Mesenchymal stem cell (in vitro differentiated cells and primary cell): ENCODE measurements around the gene NGLY1. TPM values are rescaled to one million over a fixed set of nuclear protein-coding genes. Genes with fewer than 3 reads are reported as not detected.

Experiments used
- DNase-seq: peaks from one replicate; pipeline ENCODE4 v3.0.0-alpha.2; 2013
- H2AFZ ChIP-seq: one replicate; pipeline ENCODE4 v1.6.1; 2013; ENCODE audit warnings: low read depth, mild to moderate bottlenecking, control low read depth, inconsistent platforms, low read length, moderate library complexity
- H2AK5ac ChIP-seq: 2 replicates; pipeline ENCODE4 v1.6.1; 2013; ENCODE audit warnings: low read length, moderate library complexity, mild to moderate bottlenecking, inconsistent platforms; ENCODE audit not compliant: severe bottlenecking
- H2BK120ac ChIP-seq: one replicate; pipeline ENCODE4 v1.6.1; 2013; ENCODE audit warnings: low read depth, mild to moderate bottlenecking, inconsistent platforms, low read length, moderate library complexity
- H2BK12ac ChIP-seq, 2 experiments: one replicate each; pipeline ENCODE4 v1.6.1; 2013; ENCODE audit warnings: inconsistent platforms in 2 of 2, low read length in 2 of 2, mild to moderate bottlenecking in 2 of 2, moderate library complexity in 2 of 2, control low read depth in 1 of 2
- H2BK15ac ChIP-seq: one replicate; pipeline ENCODE4 v1.6.1; 2013; ENCODE audit warnings: mild to moderate bottlenecking, low read depth, inconsistent platforms; ENCODE audit not compliant: poor library complexity, severe bottlenecking
- H2BK5ac ChIP-seq: 2 replicates; pipeline ENCODE4 v1.6.1; 2013; ENCODE audit warnings: low read depth, mild to moderate bottlenecking, low read length, control low read depth, inconsistent platforms; ENCODE audit not compliant: poor library complexity, severe bottlenecking
- H3K14ac ChIP-seq, 2 experiments: one replicate each; pipeline ENCODE4 v1.6.1; 2013; ENCODE audit warnings: inconsistent platforms in 2 of 2, low read length in 2 of 2, control low read depth in 1 of 2, mild to moderate bottlenecking in 1 of 2, moderate library complexity in 1 of 2
- H3K18ac ChIP-seq, 2 experiments: one replicate each; pipeline ENCODE4 v1.6.1; 2013; ENCODE audit warnings: inconsistent platforms in 2 of 2, low read length in 2 of 2, control low read depth in 1 of 2, low read depth in 1 of 2, mild to moderate bottlenecking in 1 of 2
- H3K23ac ChIP-seq, 2 experiments: one replicate each; pipeline ENCODE4 v1.6.1; 2013; ENCODE audit warnings: inconsistent platforms in 2 of 2, low read length in 2 of 2, mild to moderate bottlenecking in 2 of 2, moderate library complexity in 2 of 2, control low read depth in 1 of 2
- H3K27ac ChIP-seq: 2 replicates; pipeline ENCODE4 v1.5.1; 2013; ENCODE audit warnings: mild to moderate bottlenecking, moderate library complexity, low read length, control low read depth, inconsistent platforms; ENCODE audit not compliant: poor library complexity, severe bottlenecking
- H3K27me3 ChIP-seq, 2 experiments: 2 replicates each; pipeline versions ENCODE4 v1.6.1 to v1.7.0; 2013; ENCODE audit warnings: low read length in 2 of 2, mild to moderate bottlenecking in 2 of 2, moderate library complexity in 2 of 2, control low read depth in 1 of 2, inconsistent platforms in 1 of 2; ENCODE audit not compliant: control insufficient read depth in 1 of 2, insufficient read depth in 1 of 2
- H3K36me3 ChIP-seq, 2 experiments: 2 replicates each; pipeline versions ENCODE4 v1.6.1 to v1.7.0; 2013; ENCODE audit warnings: low read length in 2 of 2, control low read depth in 1 of 2, inconsistent platforms in 1 of 2, low read depth in 1 of 2, mild to moderate bottlenecking in 1 of 2; ENCODE audit not compliant: insufficient read depth in 2 of 2, control insufficient read depth in 1 of 2
- H3K4ac ChIP-seq, 2 experiments: one replicate each; pipeline ENCODE4 v1.6.1; 2013; ENCODE audit warnings: inconsistent platforms in 2 of 2, low read length in 2 of 2, mild to moderate bottlenecking in 2 of 2, moderate library complexity in 2 of 2, control low read depth in 1 of 2, low read depth in 1 of 2
- H3K4me1 ChIP-seq: 2 replicates; pipeline ENCODE4 v1.6.1; 2013; ENCODE audit warnings: low read depth, low read length, control low read depth; ENCODE audit not compliant: control insufficient read depth, insufficient read depth
- H3K4me2 ChIP-seq: 2 replicates; pipeline ENCODE4 v1.6.1; 2013; ENCODE audit warnings: low read length, mild to moderate bottlenecking, inconsistent platforms; ENCODE audit not compliant: poor library complexity, severe bottlenecking
- H3K4me3 ChIP-seq, 2 experiments: 2 replicates each; pipeline versions ENCODE4 v1.5.1 to v1.7.0; 2013; ENCODE audit warnings: low read length in 2 of 2, mild to moderate bottlenecking in 2 of 2, control low read depth in 1 of 2, low read depth in 1 of 2; ENCODE audit not compliant: insufficient read depth in 1 of 2
- H3K79me1 ChIP-seq: replicated peaks from 2 replicates; pipeline ENCODE4 v1.6.1; 2013; ENCODE audit warnings: mild to moderate bottlenecking, control low read depth, low read length, inconsistent platforms; ENCODE audit not compliant: poor library complexity, severe bottlenecking
- H3K9ac ChIP-seq: 2 replicates; pipeline ENCODE4 v1.7.0; 2013; ENCODE audit warnings: mild to moderate bottlenecking, low read length, moderate library complexity
- H3K9me3 ChIP-seq: 2 replicates; pipeline ENCODE4 v1.7.0; 2013; ENCODE audit warnings: mild to moderate bottlenecking, low read length; ENCODE audit not compliant: control insufficient read depth
- H4K8ac ChIP-seq: one replicate; pipeline ENCODE4 v1.6.1; 2013; ENCODE audit warnings: inconsistent platforms, mild to moderate bottlenecking, low read length, moderate library complexity
- H4K91ac ChIP-seq: one replicate; pipeline ENCODE4 v1.6.1; 2013; ENCODE audit warnings: mild to moderate bottlenecking, low read length, inconsistent platforms
- WGBS: methylation state at CpG from one replicate; pipeline ENCODE4 v1.1.7; 2013; ENCODE audit warnings: mixed read lengths; 5-methylcytosine and 5-hydroxymethylcytosine counted together
- polyA plus RNA-seq, 2 experiments: library from polyadenylated mRNA; stranded (reverse); fragments of 200-250 nt; gene quantifications; one replicate each; pipeline ENCODE4 v1.2.3, GENCODE V29; 2013

Gene NGLY1, protein sequence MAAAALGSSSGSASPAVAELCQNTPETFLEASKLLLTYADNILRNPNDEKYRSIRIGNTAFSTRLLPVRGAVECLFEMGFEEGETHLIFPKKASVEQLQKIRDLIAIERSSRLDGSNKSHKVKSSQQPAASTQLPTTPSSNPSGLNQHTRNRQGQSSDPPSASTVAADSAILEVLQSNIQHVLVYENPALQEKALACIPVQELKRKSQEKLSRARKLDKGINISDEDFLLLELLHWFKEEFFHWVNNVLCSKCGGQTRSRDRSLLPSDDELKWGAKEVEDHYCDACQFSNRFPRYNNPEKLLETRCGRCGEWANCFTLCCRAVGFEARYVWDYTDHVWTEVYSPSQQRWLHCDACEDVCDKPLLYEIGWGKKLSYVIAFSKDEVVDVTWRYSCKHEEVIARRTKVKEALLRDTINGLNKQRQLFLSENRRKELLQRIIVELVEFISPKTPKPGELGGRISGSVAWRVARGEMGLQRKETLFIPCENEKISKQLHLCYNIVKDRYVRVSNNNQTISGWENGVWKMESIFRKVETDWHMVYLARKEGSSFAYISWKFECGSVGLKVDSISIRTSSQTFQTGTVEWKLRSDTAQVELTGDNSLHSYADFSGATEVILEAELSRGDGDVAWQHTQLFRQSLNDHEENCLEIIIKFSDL
- 8.5 TPM for polyA plus RNA-seq (2013, experiment 1 of 2)
- 10.2 TPM for polyA plus RNA-seq (2013, experiment 2 of 2)

DNA sequence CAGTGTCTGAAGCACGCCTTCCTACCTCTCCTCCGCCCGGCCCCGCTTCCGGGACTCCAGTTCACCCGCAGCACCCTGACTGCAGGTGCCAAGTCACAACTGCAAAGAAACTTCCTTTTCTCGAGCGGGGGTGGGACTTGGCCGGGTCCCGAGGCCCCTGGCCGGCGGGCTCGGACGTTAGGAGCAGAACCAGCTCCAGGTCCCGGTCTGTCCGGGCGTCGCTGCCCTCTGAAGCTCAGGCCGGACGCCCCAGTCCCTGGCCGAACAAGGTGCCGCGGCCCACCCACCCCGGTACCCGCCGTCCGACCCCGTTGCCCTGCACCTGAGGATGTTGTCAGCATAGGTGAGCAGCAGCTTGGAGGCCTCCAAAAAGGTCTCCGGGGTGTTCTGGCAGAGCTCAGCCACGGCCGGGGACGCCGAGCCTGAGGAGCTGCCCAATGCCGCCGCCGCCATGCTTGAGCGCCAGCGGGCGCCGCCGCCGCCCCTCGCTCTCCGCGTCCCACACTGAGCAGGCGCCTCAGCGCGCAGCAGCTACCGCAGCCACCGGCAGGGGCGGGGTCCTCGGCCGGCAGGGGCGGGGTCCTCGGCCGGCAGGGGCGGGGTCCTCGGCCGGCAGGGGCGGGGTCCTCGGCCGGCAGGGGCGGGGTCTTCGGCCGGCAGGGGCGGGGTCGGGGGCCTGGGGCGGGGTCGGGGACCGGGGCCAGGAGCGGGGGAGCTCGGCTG is at the start of gene NGLY1:
Gene NGLY1, minus strand, starts transcription at position 506 of the 723 bp plus-strand sequence. Its CDS starts 53 bp downstream, at position 453.
- Histone ChIP-seq H3K9me3 (no peaks in the 10 kb centered on the region), H2AFZ (peak within 1 kb of the TSS; percentile 99), H2BK12ac (peak within 1 kb of the TSS in 1 of 2 experiments; percentile 86), H3K4me3 (peak within 1 kb of the TSS; percentile 86 to 94), H3K23ac (peak within 1 kb of the TSS in 1 of 2 experiments; percentile 96), H2AK5ac (no peak within 1 kb of the TSS), H3K27ac (peak within 1 kb of the TSS; percentile 54), H4K8ac (peak within 1 kb of the TSS; percentile 69), H3K14ac (peak within 1 kb of the TSS in 1 of 2 experiments; percentile 84), H3K79me1 (peaks cover 13% of the 10 kb centered on the region), H3K4ac (peak within 1 kb of the TSS in 1 of 2 experiments; percentile 69), H3K4me2 (peak within 1 kb of the TSS; percentile 89), H3K27me3 (no peaks in the 10 kb centered on the region), H3K36me3 (peaks cover 0 to 4% of the 10 kb centered on the region in 2 experiments), H2BK15ac (peak within 1 kb of the TSS; percentile 98), H2BK5ac (peak within 1 kb of the TSS; percentile 57), H4K91ac (peak within 1 kb of the TSS; percentile 91), H3K9ac (peak within 1 kb of the TSS; percentile 88), H2BK120ac (peak within 1 kb of the TSS; percentile 93), H3K18ac (peak within 1 kb of the TSS; percentile 95 to 97), H3K4me1 (peaks cover 2% of the 10 kb centered on the region)
- 1% methylated on average over 40 of the region's 72 CpGs for WGBS
- peak; percentile 80 for DNase-seq

DNA sequence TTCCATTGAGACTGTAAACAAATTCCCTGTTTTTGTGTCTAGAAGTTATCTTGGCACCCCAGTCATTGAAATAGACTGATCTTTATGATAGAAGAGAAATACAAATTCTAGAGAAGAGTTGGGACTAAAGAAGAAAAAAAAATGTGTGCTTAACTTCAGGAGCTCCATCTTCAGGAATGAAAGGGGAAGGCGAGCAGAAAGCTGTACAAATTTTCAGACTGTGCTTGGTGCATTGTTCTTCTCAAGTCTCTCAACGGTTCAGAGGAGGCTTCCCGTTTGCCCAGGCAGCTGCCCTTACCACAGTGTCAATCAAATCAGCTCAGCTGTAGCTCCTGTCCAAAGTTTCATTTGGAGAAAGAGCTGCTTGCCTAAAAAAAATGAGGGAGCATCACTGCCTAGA is 48.3 kb upstream of the NGLY1 start:
- Histone ChIP-seq H2BK15ac (no peak overlapping the region), H3K4ac (no peak overlapping the region), H3K36me3 (no peaks in the 10 kb centered on the region), H3K9ac (peak overlapping the region; percentile 16), H4K8ac (no peak overlapping the region), H2BK120ac (no peak overlapping the region), H2BK5ac (no peak overlapping the region), H4K91ac (no peak overlapping the region), H3K14ac (no peak overlapping the region), H2AK5ac (no peak overlapping the region), H3K9me3 (no peaks in the 10 kb centered on the region), H3K79me1 (no peaks in the 10 kb centered on the region), H3K4me3 (no peak overlapping the region), H2AFZ (no peak overlapping the region), H3K4me1 (no peaks in the 10 kb centered on the region), H3K27ac (no peak overlapping the region), H3K23ac (no peak overlapping the region), H3K4me2 (no peak overlapping the region), H2BK12ac (no peak overlapping the region), H3K27me3 (no peaks in the 10 kb centered on the region), H3K18ac (no peak overlapping the region)
- 41% methylated on average over 3 of the region's 3 CpGs for WGBS
- peak; percentile 46 for DNase-seq

DNA sequence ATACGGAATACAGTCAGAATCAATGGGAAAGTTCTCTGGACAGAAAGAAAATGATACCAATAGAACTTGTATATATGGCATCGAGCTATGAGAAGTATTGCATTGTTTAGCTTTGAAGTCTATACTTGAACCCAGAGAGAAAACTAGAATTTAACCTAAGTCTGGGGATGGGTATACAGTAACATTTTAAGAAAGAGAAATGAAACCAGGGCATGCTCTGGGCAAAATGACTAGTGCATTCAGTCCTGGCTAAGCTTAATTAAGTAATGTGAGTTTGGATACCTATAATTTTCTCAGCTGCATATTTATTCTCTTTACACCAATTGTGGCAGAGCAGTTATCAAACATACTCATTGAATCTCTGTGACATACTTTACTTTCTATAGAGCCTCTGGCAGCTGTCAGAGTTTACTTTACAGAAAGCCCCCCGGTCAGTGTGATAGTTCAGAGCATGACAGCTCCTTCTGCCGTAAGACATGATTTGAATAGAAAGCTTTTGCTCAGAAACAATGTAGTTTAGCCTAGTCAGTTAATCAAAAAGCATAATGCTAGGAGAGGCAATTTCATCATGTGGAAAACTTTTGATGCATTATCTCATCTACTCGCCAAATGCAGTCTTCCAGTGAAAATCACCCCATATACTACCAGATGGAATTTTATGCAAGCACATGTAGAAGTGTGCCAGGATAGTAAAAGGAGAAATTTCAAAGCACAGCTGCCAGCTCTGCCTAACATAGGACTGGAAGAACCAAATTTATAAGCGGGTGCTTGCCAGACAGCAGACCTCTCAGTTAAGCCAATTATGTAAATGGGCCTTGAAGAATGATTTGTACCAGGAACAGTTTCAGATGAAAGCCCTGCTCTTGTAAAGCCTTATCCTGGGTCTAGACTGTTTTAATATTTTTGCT is 47.4 kb upstream of the NGLY1 start:
- no peak overlapping the region for H2BK12ac ChIP-seq

More for the DNA sequence above, 47.4 kb upstream of the NGLY1 start:
- Histone ChIP-seq H2AFZ (no peak overlapping the region), H3K9ac (peak overlapping the region; percentile 8), H3K79me1 (no peaks in the 10 kb centered on the region), H3K14ac (no peak overlapping the region), H3K4me1 (no peaks in the 10 kb centered on the region), H4K91ac (no peak overlapping the region), H3K27ac (no peak overlapping the region), H3K27me3 (no peaks in the 10 kb centered on the region), H3K23ac (no peak overlapping the region), H2AK5ac (no peak overlapping the region), H2BK120ac (no peak overlapping the region), H3K18ac (no peak overlapping the region), H3K4ac (no peak overlapping the region), H2BK5ac (no peak overlapping the region), H3K4me2 (no peak overlapping the region), H2BK15ac (no peak overlapping the region), H3K4me3 (no peak overlapping the region), H3K9me3 (no peaks in the 10 kb centered on the region), H3K36me3 (no peaks in the 10 kb centered on the region), H4K8ac (no peak overlapping the region)
- no peak for DNase-seq
- 90% methylated on average over 5 of the region's 6 CpGs for WGBS
